ENCODE results near the gene ARF3.
A peak's percentile ranks its signal among the peaks of the same experiment; 100 is the strongest.

The ARF3 gene

GRCh38 chr12:48981757-48982157, 24.5 kb upstream of the ARF3 start:
- DNase-seq, result no peak

DNA sequence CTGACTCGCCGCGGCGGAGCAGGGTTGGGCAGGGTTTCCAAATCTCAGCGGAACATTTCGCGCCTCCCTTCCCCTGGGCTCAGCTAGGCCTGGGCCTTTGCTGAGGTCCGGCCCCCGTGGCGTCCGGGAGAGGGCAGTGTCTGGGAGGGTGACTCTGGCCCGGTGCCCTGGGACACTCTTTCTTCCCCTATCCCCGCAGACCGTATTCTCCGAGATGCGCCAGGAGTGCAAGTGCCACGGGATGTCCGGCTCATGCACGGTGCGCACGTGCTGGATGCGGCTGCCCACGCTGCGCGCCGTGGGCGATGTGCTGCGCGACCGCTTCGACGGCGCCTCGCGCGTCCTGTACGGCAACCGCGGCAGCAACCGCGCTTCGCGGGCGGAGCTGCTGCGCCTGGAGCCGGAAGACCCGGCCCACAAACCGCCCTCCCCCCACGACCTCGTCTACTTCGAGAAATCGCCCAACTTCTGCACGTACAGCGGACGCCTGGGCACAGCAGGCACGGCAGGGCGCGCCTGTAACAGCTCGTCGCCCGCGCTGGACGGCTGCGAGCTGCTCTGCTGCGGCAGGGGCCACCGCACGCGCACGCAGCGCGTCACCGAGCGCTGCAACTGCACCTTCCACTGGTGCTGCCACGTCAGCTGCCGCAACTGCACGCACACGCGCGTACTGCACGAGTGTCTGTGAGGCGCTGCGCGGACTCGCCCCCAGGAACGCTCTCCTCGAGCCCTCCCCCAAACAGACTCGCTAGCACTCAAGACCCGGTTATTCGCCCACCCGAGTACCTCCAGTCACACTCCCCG, 23.9 kb upstream of the ARF3 start:
- DNase-seq, result peak; percentile 46

DNA sequence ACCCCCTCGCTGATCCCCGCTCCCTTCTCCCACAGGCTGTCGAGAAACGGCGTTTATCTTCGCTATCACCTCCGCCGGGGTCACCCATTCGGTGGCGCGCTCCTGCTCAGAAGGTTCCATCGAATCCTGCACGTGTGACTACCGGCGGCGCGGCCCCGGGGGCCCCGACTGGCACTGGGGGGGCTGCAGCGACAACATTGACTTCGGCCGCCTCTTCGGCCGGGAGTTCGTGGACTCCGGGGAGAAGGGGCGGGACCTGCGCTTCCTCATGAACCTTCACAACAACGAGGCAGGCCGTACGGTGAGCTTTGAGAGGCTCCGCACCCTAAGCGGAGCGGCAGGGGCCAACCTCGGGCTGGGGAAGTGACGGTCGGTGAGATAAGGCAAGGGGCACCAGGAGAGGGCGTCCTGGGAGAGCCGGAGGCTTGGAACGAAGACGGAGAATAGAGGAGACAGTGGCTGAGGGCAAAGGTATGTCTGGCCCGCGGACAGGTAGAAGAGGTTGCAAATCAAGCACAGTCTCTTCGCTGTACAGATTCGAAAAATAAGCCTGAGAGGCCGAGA, 23.2 kb upstream of the ARF3 start:
- DNase-seq, result no peak

DNA sequence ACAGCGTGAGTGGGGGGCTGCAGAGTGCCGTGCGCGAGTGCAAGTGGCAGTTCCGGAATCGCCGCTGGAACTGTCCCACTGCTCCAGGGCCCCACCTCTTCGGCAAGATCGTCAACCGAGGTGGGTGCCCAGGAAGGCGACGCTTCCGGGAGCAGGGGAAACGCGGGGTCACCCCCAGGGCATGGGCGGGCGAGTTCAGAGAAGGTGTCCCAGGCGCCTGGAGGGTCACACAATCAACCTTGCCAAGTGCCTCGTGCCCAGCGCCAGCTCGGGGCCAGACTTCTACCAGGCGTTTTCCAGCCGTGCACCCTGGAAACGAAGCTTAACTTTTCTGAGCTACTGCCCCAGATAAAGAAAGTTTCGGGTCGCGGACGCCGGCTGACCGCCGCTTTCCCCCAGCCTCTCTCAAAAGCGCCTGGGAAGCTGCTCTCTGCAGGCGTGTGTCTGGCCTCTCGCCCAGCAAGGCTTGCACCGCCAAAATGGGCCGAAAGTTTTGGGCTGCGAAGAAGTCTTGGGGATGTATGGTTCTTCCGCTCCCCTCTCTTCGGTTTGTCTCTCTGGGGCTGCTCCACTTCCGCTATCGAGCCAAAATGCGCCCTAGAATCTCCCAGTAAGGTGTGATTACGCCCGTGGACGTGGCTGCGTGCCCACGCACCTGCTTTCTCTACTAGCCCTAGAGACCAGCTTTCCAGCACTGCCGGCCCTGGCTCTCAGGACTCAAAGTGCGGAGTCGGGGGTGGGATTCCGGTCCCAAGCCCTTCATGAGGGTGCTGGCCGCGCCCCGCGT, 22.5 kb upstream of the ARF3 start:
- no peak for DNase-seq

GRCh38 chr12:48978741-48979601, 21.7 kb upstream of the ARF3 start:
- no peak for DNase-seq

DNA sequence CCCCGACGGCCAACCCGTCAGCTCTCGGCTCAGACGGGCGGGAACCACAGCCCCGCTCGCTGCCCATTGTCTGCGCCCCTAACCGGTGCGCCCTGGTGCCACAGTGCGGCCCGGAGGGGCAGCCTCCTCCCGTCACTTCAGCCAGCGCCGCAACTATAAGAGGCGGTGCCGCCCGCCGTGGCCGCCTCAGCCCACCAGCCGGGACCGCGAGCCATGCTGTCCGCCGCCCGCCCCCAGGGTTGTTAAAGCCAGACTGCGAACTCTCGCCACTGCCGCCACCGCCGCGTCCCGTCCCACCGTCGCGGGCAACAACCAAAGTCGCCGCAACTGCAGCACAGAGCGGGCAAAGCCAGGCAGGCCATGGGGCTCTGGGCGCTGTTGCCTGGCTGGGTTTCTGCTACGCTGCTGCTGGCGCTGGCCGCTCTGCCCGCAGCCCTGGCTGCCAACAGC, 21.0 kb upstream of the ARF3 start, which contains the start of gene WNT1:
TSS of gene WNT1 (plus strand) at position 32 of the 450 bp plus-strand sequence. CDS start at position 361, 329 bp downstream.
- DNase-seq, result no peak

GRCh38 chr12:48977290-48978281, 20.3 kb upstream of the ARF3 start:
- peak; percentile 71 for DNase-seq

- DNase-seq, result peak; percentile 81
These were observed 16.8 kb upstream of the ARF3 start for GRCh38 chr12:48973941-48974673.

DNA sequence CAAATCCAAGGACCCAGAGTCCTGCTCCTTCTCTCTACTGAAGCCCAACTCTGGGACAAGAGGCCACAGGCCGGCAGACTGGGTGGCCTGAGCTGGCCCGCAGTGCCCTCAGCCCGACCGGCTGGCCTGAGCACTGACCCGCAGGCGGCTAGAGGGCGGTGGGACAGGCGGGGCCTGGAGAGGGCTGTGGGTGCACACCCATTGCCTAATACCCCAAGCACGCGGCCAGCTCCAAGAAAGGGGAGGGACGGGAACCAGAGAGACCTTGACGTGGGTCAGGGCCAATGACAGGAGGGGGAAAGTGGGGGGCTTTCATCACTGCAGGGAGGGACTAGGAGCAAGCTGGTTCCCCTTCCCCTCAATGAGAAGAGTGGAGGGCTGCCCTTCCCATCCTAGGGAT, 16.2 kb upstream of the ARF3 start:
- no peak for DNase-seq

DNA sequence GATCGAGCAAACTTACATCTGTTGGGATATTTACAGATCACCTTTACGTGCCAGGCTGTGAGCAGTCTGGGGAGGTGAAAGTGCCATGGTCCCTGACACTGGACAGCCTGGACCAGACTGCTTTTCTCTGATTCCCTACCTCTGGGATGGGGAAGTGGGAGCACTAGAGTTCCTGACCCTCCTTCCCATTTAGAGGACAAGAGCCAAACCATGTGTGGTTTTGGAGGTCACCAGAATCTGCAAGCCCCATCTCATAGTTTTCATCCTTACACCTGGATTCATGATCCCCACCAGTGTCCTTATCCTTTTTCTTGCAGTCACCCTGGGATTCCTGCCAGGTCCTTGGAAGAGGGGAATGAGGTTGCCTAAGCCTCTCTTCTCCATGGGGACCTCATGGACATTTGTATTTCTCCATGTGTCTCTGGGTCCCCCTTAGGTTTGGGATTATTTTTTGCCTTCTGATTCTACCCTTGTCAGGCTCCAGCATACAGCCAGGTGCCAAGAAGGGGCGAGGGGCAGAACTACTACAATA, 15.7 kb upstream of the ARF3 start:
- DNase-seq, result no peak

- DNase-seq, result no peak
These were observed 15.1 kb upstream of the ARF3 start for GRCh38 chr12:48972213-48972951.

DNA sequence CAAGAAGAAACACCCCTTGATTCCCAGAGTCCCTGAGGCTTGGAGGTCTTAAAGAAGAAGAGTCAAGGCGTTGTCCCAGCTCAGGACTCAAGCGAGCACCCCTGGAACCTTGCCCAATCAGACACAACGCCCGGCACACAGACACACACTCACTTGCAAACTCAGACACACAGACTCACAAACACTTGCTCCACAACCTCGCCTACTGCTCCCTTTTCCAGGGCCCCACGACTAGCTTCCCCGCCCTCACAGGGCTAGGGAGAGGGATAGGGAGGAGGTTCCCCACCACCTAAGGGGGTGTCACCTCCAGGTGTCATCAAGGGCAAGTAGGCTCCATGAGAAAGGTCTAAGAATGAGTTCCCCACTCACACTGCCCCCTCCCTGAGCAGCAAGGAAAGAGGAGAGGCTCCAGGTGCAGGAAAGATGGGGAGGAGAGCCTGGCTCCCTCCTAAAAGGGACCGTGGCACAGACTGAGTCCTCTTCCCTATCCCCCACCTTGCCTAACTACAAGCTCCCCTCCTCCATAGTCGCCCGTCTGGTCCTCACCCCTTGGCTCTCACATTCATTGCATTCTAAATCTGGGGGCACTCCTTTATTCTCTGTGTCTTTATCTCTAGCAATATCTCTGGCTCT, 13.5 kb upstream of the ARF3 start:
- DNase-seq, result no peak

- no peak for DNase-seq
These were observed 12.8 kb upstream of the ARF3 start for GRCh38 chr12:48969833-48970701.

DNA sequence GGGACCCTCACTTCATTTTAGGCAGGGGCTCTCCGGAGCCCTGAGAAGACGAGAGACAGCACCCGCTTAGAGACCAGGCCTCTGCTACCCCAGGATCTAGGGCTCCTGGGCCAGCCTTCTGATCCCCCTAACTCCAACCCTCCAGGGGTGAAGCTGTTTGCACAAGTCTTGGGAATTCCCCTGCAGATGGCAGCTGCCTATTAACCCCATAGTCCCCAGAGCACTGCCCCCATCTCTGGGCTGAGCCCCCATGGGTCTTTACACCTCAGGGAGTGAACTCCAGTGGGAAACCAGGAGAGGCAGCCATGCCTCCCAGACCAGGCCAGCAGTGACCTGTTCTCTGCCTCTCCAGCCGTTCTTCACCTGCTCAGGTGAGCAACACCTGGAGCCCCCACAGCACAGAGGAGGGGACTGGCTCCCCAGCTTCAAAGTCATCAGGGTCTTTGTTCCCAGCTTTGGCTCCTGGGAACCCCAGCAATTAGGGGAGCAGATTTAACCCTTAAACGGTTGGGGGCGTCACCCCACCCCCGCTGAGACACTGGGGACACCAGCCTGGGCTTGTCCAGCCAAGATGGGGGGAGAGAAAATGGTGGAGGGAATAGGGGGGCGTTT, 12.0 kb upstream of the ARF3 start:
- no peak for DNase-seq

- no peak for DNase-seq
These were observed 11.2 kb upstream of the ARF3 start for GRCh38 chr12:48968467-48968866.

GRCh38 chr12:48967991-48968390, 10.7 kb upstream of the ARF3 start:
- DNase-seq, result no peak

- DNase-seq, result no peak
These were observed 9.0 kb upstream of the ARF3 start for GRCh38 chr12:48966177-48966895.
